HCT116 (cell line): ENCODE results near the gene SHANK1. TPM values are rescaled to one million over a fixed set of nuclear protein-coding genes. Genes with fewer than 3 reads are reported as not detected.

Experiments used
- ATAC-seq: fragments of 200-7000 bp; cut with Tn5 transposase; 2 replicates; pipeline ENCODE4 v1.9.1; 2020; ENCODE audit warnings: mild to moderate bottlenecking, moderate library complexity
- BruUV-seq: library from RNA; stranded (reverse); fragments of 400-500 nt; replicated peaks from 2 replicates; lab custom pipeline; 2021; lab: Mats Ljungman, UMichigan
- CTCF ChIA-PET: fragments of 300-600 bp; sonication (Branson Sonifier 250); formaldehyde crosslinking; loops from one replicate; lab custom pipeline; 2021; ENCODE audit warnings: antibody characterized with exemption; lab: Charles Lee
- POLR2A ChIA-PET: fragments of 300-600, 350-600 bp; sonication (Branson Sonifier 250); formaldehyde crosslinking; loops from one replicate; lab custom pipeline; 2021; ENCODE audit warnings: antibody characterized with exemption; lab: Charles Lee
- RAD21 ChIA-PET, 2 experiments: fragments of 300-600 bp; sonication (Branson Sonifier 250); formaldehyde crosslinking; loops; one replicate each; lab custom pipeline; 2023; ENCODE audit warnings: low total read pairs in 2 of 2; ENCODE audit not compliant: uncharacterized antibody in 2 of 2, unreplicated experiment in 2 of 2, low non-redundant PET in 1 of 2; lab: Charles Lee
- DNase-seq: peaks from one replicate; pipeline ENCODE4 v3.0.0-alpha.2; 2010; ENCODE audit warnings: low read depth, low spot score
- H2AFZ ChIP-seq: fragments of 200-600 bp; shearing (Covaris generic), sonication (generic); 2 replicates; pipeline ENCODE4 v1.6.1; 2017; ENCODE audit warnings: low read depth, mixed run types, mixed read lengths, antibody characterized with exemption, low read length; ENCODE audit not compliant: poor library complexity, severe bottlenecking
- H3K27ac ChIP-seq: 2 replicates; pipeline ENCODE4 v1.5.1; 2012; ENCODE audit warnings: low read depth, low read length
- H3K27me3 ChIP-seq: fragments of 200-600 bp; sonication (generic); 2 replicates; pipeline ENCODE4 v1.6.1; 2016; ENCODE audit warnings: mixed run types, low read length, mixed read lengths; ENCODE audit not compliant: insufficient read depth
- H3K36me3 ChIP-seq, 2 experiments: fragments of 200-500 bp in 1 of 2; fragments of 200-600 bp in 1 of 2; sonication (Bioruptor generic) in 1 of 2; sonication (generic) in 1 of 2; 2 replicates each; pipeline versions ENCODE4 v1.5.1 to v1.6.1; 2014 to 2016; ENCODE audit warnings: low read length in 2 of 2, inconsistent platforms in 1 of 2, mixed read lengths in 1 of 2, mixed run types in 1 of 2; ENCODE audit not compliant: insufficient read depth in 2 of 2, control insufficient read depth in 1 of 2
- H3K4me1 ChIP-seq, 2 experiments: fragments of 200-600 bp in 1 of 2; sonication (generic) in 1 of 2; 2 replicates each; pipeline versions ENCODE4 v1.5.1 to v1.6.1; 2012 to 2017; ENCODE audit warnings: low read length in 2 of 2, inconsistent platforms in 1 of 2, mild to moderate bottlenecking in 1 of 2, mixed read lengths in 1 of 2, mixed run types in 1 of 2, moderate library complexity in 1 of 2; ENCODE audit not compliant: insufficient read depth in 2 of 2, control insufficient read depth in 1 of 2
- H3K4me2 ChIP-seq: fragments of 200-600 bp; sonication (generic); 2 replicates; pipeline ENCODE4 v1.6.1; 2017; ENCODE audit warnings: mixed run types, low read length, mixed read lengths
- H3K4me3 ChIP-seq, 2 experiments: fragments of 200-600 bp in 1 of 2; sonication (generic) in 1 of 2; replicated peaks in 1 of 2; 2 replicates each; pipeline ENCODE4 v1.5.1; 2011 to 2016; ENCODE audit warnings: low read length in 2 of 2, control low read depth in 1 of 2, low read depth in 1 of 2, mild to moderate bottlenecking in 1 of 2, mixed read lengths in 1 of 2, mixed run types in 1 of 2
- H3K79me2 ChIP-seq: fragments of 200-600 bp; sonication (generic); 2 replicates; pipeline ENCODE4 v1.6.1; 2017; ENCODE audit warnings: mild to moderate bottlenecking, mixed run types, low read length, moderate library complexity, mixed read lengths; ENCODE audit not compliant: insufficient read depth
- H3K9ac ChIP-seq: fragments of 200-600 bp; sonication (generic); 2 replicates; pipeline ENCODE4 v1.6.1; 2016; ENCODE audit warnings: low read length, mixed read lengths
- H3K9me2 ChIP-seq: fragments of 200-600 bp; sonication (generic), shearing (Covaris generic); 2 replicates; pipeline ENCODE4 v1.6.1; 2017; ENCODE audit warnings: mixed run types, mild to moderate bottlenecking, moderate library complexity; ENCODE audit not compliant: insufficient read depth
- H3K9me3 ChIP-seq, 2 experiments: fragments of 200-500 bp in 1 of 2; fragments of 200-600 bp in 1 of 2; sonication (Bioruptor generic) in 1 of 2; sonication (generic) in 1 of 2; 2 replicates each; pipeline ENCODE4 v1.6.1; 2014 to 2017; ENCODE audit warnings: low read length in 2 of 2, mixed read lengths in 2 of 2, inconsistent platforms in 1 of 2, low read depth in 1 of 2, mild to moderate bottlenecking in 1 of 2, mixed run types in 1 of 2, moderate library complexity in 1 of 2; ENCODE audit not compliant: control insufficient read depth in 1 of 2, insufficient read depth in 1 of 2
- H4K20me1 ChIP-seq: fragments of 200-600 bp; sonication (generic), shearing (Covaris generic); 2 replicates; pipeline ENCODE4 v1.6.1; 2017; ENCODE audit warnings: mixed run types, mild to moderate bottlenecking, moderate library complexity; ENCODE audit not compliant: insufficient read depth
- CBX3 ChIP-seq: IDR thresholded peaks from 2 replicates; pipeline ENCODE4 v1.6.1; 2012; ENCODE audit warnings: low read depth
- EGR1 ChIP-seq: IDR thresholded peaks from 2 replicates; pipeline ENCODE4 v1.6.1; 2012; ENCODE audit warnings: low read depth
- EZH2 ChIP-seq: fragments of 200-600 bp; sonication (generic); IDR thresholded peaks from 2 replicates; pipeline ENCODE4 v1.6.1; 2017; ENCODE audit warnings: antibody characterized with exemption, mixed run types
- EZH2phosphoT487 ChIP-seq: fragments of 200-600 bp; IDR thresholded peaks from 2 replicates; pipeline ENCODE4 v1.6.1; 2018; ENCODE audit warnings: antibody characterized with exemption, borderline replicate concordance
- FOSL1 ChIP-seq: IDR thresholded peaks from 2 replicates; pipeline ENCODE4 v1.6.1; 2012; ENCODE audit warnings: low read depth
- JUND ChIP-seq: IDR thresholded peaks from 2 replicates; pipeline ENCODE4 v1.6.1; 2012
- REST ChIP-seq: IDR thresholded peaks from 2 replicates; pipeline ENCODE4 v1.6.1; 2012; ENCODE audit warnings: low read depth
- SIN3A ChIP-seq: IDR thresholded peaks from 2 replicates; pipeline ENCODE4 v1.6.1; 2012; ENCODE audit warnings: low read depth
- SRF ChIP-seq: IDR thresholded peaks from 2 replicates; pipeline ENCODE4 v1.6.1; 2012; ENCODE audit warnings: low read depth
- YY1 ChIP-seq: IDR thresholded peaks from 2 replicates; pipeline ENCODE4 v1.6.1; 2011; ENCODE audit warnings: low read length, low read depth, moderate library complexity, mild to moderate bottlenecking; ENCODE audit not compliant: insufficient replicate concordance; ENCODE audit errors: extremely low read depth
- ZBTB33 ChIP-seq: IDR thresholded peaks from 2 replicates; pipeline ENCODE4 v1.6.1; 2011; ENCODE audit warnings: mild to moderate bottlenecking, low read length, moderate library complexity; ENCODE audit not compliant: insufficient replicate concordance; ENCODE audit errors: extremely low read depth
- ZFX ChIP-seq: fragments of 450-650 bp; IDR thresholded peaks from 2 replicates; pipeline ENCODE4 v1.6.1; 2017
- ZNF274 ChIP-seq: fragments of 200-500 bp; sonication (Bioruptor generic); IDR thresholded peaks from 2 replicates; pipeline ENCODE4 v1.6.1; 2014; ENCODE audit warnings: mild to moderate bottlenecking, low read depth, low read length, inconsistent platforms
- intact Hi-C: fragments of 100-400 bp; cut with micrococcal nuclease; formaldehyde crosslinking; loops from 2 replicates; pipeline ENCODE4 v1.10.0; 2022
- total RNA-seq: library from RNA; stranded (reverse); gene quantifications from one replicate; pipeline ENCODE4 v1.2.1, GENCODE V29; 2021; ENCODE audit not compliant: unreplicated experiment

Gene SHANK1
- total RNA-seq, 1 experiment from 2014 or later: 3.0 TPM

- TF ChIP-seq ZBTB33: no peak
- no peak for TF ChIP-seq EZH2phosphoT487
Measured at GRCh38 chr19:50745221-50745620, 25.6 kb upstream of the SHANK1 start (continued).

- no peaks in the 10 kb centered on the region; the same call in none of the 2 replicates for H3K27me3 ChIP-seq
- H3K27ac ChIP-seq: no peak overlapping the region
- no peaks in the 10 kb centered on the region for H3K36me3 ChIP-seq
- no peaks in the 10 kb centered on the region for H3K4me1 ChIP-seq
- no peaks in the 10 kb centered on the region for H3K9me3 ChIP-seq
- ChIA-PET RAD21 (no interaction called here), POLR2A (no interaction called here), CTCF (interaction anchor here (1.4 kb wide), 1 partner anchor 19 kb away, joined by 5 read pairs; no protein-coding TSS in a partner anchor)
- H3K9ac ChIP-seq: no peak overlapping the region
- H3K79me2 ChIP-seq: no peaks in the 10 kb centered on the region
- no peak for TF ChIP-seq EZH2
- DNase-seq (no peak), ATAC-seq (no peak)
- no TSS peak for BruUV-seq
- H3K9me2 ChIP-seq: no peaks in the 10 kb centered on the region
- H3K4me3 ChIP-seq: no peak overlapping the region
- intact Hi-C loops: no loop called here
- H4K20me1 ChIP-seq: no peaks in the 10 kb centered on the region
- no peak overlapping the region for H3K4me2 ChIP-seq
- H2AFZ ChIP-seq: no peak overlapping the region
Measured at GRCh38 chr19:50743537-50743936, 23.9 kb upstream of the SHANK1 start.

GRCh38 chr19:50741179-50741933 is 21.8 kb upstream of the SHANK1 start:
- no peaks in the 10 kb centered on the region for H3K9me3 ChIP-seq
- no peak overlapping the region for H3K4me2 ChIP-seq
- no peak overlapping the region for H3K27ac ChIP-seq
- intact Hi-C loops: no loop called here
- RAD21 ChIA-PET: no interaction called here
- DNase-seq (no peak), ATAC-seq (no peak)
- BruUV-seq: no TSS peak
- no peaks in the 10 kb centered on the region for H3K36me3 ChIP-seq
- H3K9ac ChIP-seq: no peak overlapping the region
- POLR2A ChIA-PET: no interaction called here
- no peak for TF ChIP-seq ZFX
- no peak for TF ChIP-seq EZH2phosphoT487
- no peak for TF ChIP-seq SIN3A
- TF ChIP-seq FOSL1: no peak
- TF ChIP-seq REST: no peak
- TF ChIP-seq ZNF274: no peak
- TF ChIP-seq CBX3: no peak
- no peak for TF ChIP-seq JUND
- TF ChIP-seq SRF: no peak
- no peak for TF ChIP-seq YY1
- TF ChIP-seq EGR1: no peak
- H3K9me2 ChIP-seq: no peaks in the 10 kb centered on the region
- CTCF ChIA-PET: no interaction called here
- H3K79me2 ChIP-seq: no peaks in the 10 kb centered on the region
- no peaks in the 10 kb centered on the region for H4K20me1 ChIP-seq
- peaks cover 2% of the 10 kb centered on the region for H3K27me3 ChIP-seq
- H2AFZ ChIP-seq: no peak overlapping the region
- no peaks in the 10 kb centered on the region for H3K4me1 ChIP-seq
- no peak overlapping the region for H3K4me3 ChIP-seq
